Kidney (tissue), 14 donors: ENCODE results near the gene TBC1D2. TPM values are rescaled to one million over a fixed set of nuclear protein-coding genes. Genes with fewer than 3 reads are reported as not detected.
A peak's percentile ranks its signal among the peaks of the same experiment; 100 is the strongest.

ENCODE experiments used
- DNase-seq, 5 donors: peaks; one replicate each; pipeline ENCODE4 v3.0.0-alpha.2; 2013 to 2020
- FAIRE-seq: peaks from 2 replicates; lab custom pipeline; 2012; peaks lifted over from hg19 to GRCh38; lab: Jason Lieb, UNC
- H3K27ac ChIP-seq, 2 donors: one replicate each; pipeline ENCODE4 v1.7.0; 2013; ENCODE audit warnings: low read depth in 2 of 2, low read length in 2 of 2, inconsistent platforms in 1 of 2
- H3K27me3 ChIP-seq: one replicate; pipeline ENCODE4 v1.7.1; 2013; ENCODE audit warnings: low read length, inconsistent platforms; ENCODE audit not compliant: control insufficient read depth, insufficient read depth
- H3K36me3 ChIP-seq, 3 donors: one replicate each; pipeline versions ENCODE4 v1.7.0 to v1.7.1; 2013; ENCODE audit warnings: low read length in 3 of 3, control low read depth in 1 of 3, inconsistent platforms in 1 of 3; ENCODE audit not compliant: insufficient read depth in 3 of 3, control insufficient read depth in 2 of 3
- H3K4me1 ChIP-seq, 3 donors: one replicate each; pipeline versions ENCODE4 v1.7.0 to v1.7.1; 2013; ENCODE audit warnings: low read length in 3 of 3, inconsistent platforms in 1 of 3, low read depth in 1 of 3; ENCODE audit not compliant: control insufficient read depth in 2 of 3, insufficient read depth in 2 of 3
- H3K4me3 ChIP-seq, 3 donors: one replicate each; pipeline versions ENCODE4 v1.7.0 to v1.8.1; 2013; ENCODE audit warnings: low read length in 3 of 3, control low read depth in 1 of 3, inconsistent platforms in 1 of 3
- H3K9ac ChIP-seq, 3 donors: one replicate each; pipeline versions ENCODE4 v1.7.0 to v1.7.1; 2013; ENCODE audit warnings: low read length in 3 of 3, control low read depth in 1 of 3, inconsistent platforms in 1 of 3
- H3K9me3 ChIP-seq, 3 donors: one replicate each; pipeline versions ENCODE4 v1.7.0 to v1.7.1; 2013; ENCODE audit warnings: low read length in 3 of 3, control low read depth in 1 of 3, inconsistent platforms in 1 of 3; ENCODE audit not compliant: control insufficient read depth in 2 of 3, insufficient read depth in 1 of 3
- CTCF ChIP-seq: IDR thresholded peaks from 3 replicates; pipeline ENCODE4 v1.5.1; 2012; ENCODE audit warnings: mild to moderate bottlenecking, moderate library complexity, borderline replicate concordance; ENCODE audit not compliant: insufficient read depth; ENCODE audit errors: extremely low read depth
- intact Hi-C: fragments of 100-400 bp; cut with DNase I; formaldehyde crosslinking; loops from one replicate; pipeline ENCODE4 v1.11.1; 2022
- polyA plus RNA-seq: library from polyadenylated mRNA; stranded (reverse); fragments of 350-450 nt; fragmentation: Illumina TruSeq; extraction: RNeasy Lipid Tissue Mini Kit (QIAGEN cat#74804); gene quantifications from one replicate; pipeline ENCODE4 v1.2.3, GENCODE V29; 2014; ENCODE audit warnings: low read depth, low replicate concordance; ENCODE audit not compliant: insufficient read depth
- total RNA-seq: library from RNA; stranded (reverse); fragmentation: NEBNext Ultra II Directional; extraction: Animal tissue kit (Norgen Biotek cat#: 25700); gene quantifications from one replicate; pipeline ENCODE4 v1.2.1, GENCODE V29; 2021
- donor health status: control.
- donor health status: control.
- donor health status: control.
- donor health status: control.
- donor health status: control.
- donor health status: DM: yes; HTN: yes; CAD: no.
- donor health status: Normal renal cell carcinoma (clear cell type).

TBC1D2 gene
- total and polyA plus RNA-seq, 2 donors from 2014 or later: 7.7 to 19.6 TPM

- DNase-seq (no peak), FAIRE-seq (no peak)
- no peaks in the 10 kb centered on the region for H3K27me3 ChIP-seq
- no peaks in the 10 kb centered on the region for H3K4me1 ChIP-seq
- no peak overlapping the region for H3K9ac ChIP-seq
- no peak for TF ChIP-seq CTCF
- no peak overlapping the region for H3K4me3 ChIP-seq
- peaks cover 0 to 6% (median 0%) of the 10 kb centered on the region in 3 donors for H3K36me3 ChIP-seq
- no peak overlapping the region for H3K27ac ChIP-seq
- no peaks in the 10 kb centered on the region for H3K9me3 ChIP-seq
- intact Hi-C loops: no loop called here
Observed at GRCh38 chr9:98226516-98226915, 28.9 kb downstream of the TBC1D2 start.

GRCh38 chr9:98225015-98225442 is 30.4 kb downstream of the TBC1D2 start:
- no peak for FAIRE-seq
- no peak overlapping the region for H3K27ac ChIP-seq

GRCh38 chr9:98222885-98223691 is 32.4 kb downstream of the TBC1D2 start:
- DNase-seq (peak in 2 of 5 donors; percentile 18 to 48), FAIRE-seq (no peak)
- Histone ChIP-seq H3K27ac (no peak overlapping the region), H3K36me3 (no peaks in the 10 kb centered on the region), H3K9me3 (no peaks in the 10 kb centered on the region), H3K27me3 (no peaks in the 10 kb centered on the region), H3K9ac (no peak overlapping the region), H3K4me1 (no peaks in the 10 kb centered on the region), H3K4me3 (no peak overlapping the region)
- TF ChIP-seq CTCF: no peak
- intact Hi-C loops: no loop called here

More at GRCh38 chr9:98225015-98225442, 30.4 kb downstream of the TBC1D2 start:
- peaks cover 0 to 6% (median 0%) of the 10 kb centered on the region in 3 donors for H3K36me3 ChIP-seq
- no peaks in the 10 kb centered on the region for H3K4me1 ChIP-seq
- no peaks in the 10 kb centered on the region for H3K27me3 ChIP-seq
- no peak for TF ChIP-seq CTCF
- no peak overlapping the region for H3K9ac ChIP-seq
- intact Hi-C loops: no loop called here
- H3K4me3 ChIP-seq: no peak overlapping the region
- DNase-seq: no peak
- H3K9me3 ChIP-seq: no peaks in the 10 kb centered on the region
